ENCODE measurements around the gene FAM32A.
"Not testable (repeated sequence)": the region's sequence is repeated elsewhere in the genome, so short reads cannot be mapped to it uniquely, and the experiment has no call there.

Gene FAM32A

DNA sequence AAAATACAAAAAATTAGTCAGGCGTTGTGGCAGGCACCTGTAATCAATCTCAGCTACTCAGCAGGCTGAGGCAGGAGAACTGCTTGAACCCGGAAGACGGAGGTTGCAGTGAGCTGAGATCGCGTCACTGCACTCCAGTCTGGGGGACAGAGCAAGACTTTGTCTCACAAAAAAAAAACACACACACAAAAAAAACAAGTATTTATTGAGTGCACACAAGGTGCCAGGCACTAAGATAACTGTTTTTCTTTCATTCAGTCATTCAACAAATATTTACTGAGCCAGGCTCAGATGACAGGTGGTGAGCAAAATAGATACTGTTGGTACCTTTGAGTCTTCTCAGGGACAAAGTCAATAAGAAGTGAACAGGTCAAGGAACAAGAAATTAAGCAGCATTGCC, 18.2 kb upstream of the FAM32A start:
- TF ChIP-seq ZFX (IDR thresholded peaks at IDR 0.05; ENCODE audit: borderline replicate concordance) = no peak

DNA sequence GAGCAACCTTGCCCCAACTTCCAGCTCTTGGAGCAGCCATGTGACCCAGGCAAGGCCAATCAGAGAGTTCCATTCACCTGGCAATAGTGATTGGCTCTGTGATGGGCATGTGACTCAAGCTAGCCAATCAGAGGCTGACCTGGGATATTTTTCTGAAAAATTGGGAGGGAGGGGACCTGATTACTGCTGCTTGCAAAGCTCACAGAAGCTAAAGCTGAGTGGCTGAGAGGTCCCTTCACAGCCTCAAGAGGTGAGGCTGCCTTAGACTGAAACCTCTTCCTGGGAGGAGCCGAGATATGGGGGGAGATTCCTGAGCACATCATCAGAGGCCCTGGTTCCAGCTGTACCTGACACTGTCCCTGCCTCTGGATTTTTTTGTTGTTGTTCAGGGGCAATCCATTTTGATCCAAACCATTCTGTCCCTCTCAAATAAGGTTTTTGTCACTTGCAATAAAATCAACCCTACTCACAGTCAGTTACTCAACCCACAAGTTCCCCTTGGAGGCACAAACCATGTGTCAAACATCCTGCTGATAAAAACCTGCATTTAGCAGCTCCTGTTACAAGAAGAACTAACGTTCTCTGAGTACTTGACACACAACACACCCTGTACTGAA, 16.6 kb upstream of the FAM32A start:
- no peak for TF ChIP-seq ZFX (IDR thresholded peaks at IDR 0.05; ENCODE audit: borderline replicate concordance)
- TF ChIP-seq, protein P1, sequence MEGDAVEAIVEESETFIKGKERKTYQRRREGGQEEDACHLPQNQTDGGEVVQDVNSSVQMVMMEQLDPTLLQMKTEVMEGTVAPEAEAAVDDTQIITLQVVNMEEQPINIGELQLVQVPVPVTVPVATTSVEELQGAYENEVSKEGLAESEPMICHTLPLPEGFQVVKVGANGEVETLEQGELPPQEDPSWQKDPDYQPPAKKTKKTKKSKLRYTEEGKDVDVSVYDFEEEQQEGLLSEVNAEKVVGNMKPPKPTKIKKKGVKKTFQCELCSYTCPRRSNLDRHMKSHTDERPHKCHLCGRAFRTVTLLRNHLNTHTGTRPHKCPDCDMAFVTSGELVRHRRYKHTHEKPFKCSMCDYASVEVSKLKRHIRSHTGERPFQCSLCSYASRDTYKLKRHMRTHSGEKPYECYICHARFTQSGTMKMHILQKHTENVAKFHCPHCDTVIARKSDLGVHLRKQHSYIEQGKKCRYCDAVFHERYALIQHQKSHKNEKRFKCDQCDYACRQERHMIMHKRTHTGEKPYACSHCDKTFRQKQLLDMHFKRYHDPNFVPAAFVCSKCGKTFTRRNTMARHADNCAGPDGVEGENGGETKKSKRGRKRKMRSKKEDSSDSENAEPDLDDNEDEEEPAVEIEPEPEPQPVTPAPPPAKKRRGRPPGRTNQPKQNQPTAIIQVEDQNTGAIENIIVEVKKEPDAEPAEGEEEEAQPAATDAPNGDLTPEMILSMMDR (IDR thresholded peaks at IDR 0.05) = no peak
- no peak overlapping the region for H3K27ac ChIP-seq

More for the DNA sequence above, 18.2 kb upstream of the FAM32A start:
- H3K27ac ChIP-seq = no peak overlapping the region

DNA sequence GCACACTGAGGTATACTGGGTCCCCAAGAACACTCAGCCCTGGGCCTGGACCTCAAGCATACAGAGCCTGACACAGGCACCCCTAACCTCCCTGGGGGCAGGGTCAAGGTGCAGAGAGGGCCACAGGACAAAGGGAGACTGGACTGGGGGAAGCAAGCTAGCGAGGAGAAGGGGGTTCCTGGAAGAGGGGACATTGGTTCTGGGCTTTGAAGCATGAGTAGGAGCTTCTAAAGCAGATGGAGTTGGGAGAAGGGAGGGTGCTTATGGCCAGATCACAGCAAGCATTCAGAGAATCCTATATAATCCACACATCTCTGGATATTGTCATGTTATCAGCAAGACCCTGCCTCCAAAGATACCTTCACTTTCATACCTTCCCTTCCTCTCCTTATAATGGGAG, 15.1 kb upstream of the FAM32A start:
- H3K27ac ChIP-seq = no peak overlapping the region
- TF ChIP-seq, protein P1 (IDR thresholded peaks at IDR 0.05) = no peak
- TF ChIP-seq ZFX (IDR thresholded peaks at IDR 0.05; ENCODE audit: borderline replicate concordance) = no peak

DNA sequence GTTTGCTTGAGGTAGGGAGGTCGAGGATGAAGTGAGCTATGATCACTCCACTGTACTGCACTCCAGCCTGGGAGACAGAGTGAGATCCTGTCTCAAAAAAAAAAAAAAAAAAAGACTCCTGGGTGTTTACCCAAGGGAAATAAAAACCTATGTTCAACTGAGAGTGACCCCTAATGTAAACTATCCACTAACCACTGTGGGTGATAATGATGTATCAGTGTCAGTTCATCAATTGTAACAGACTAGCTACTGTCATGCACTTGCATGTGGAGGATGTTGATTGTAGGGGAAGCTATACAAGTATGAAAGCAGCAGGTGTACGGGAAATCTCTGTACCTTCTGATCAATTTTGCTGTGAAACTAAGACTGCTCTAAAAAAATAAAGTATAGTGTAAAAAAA, 9.3 kb upstream of the FAM32A start:
- TF ChIP-seq, protein P1 (IDR thresholded peaks at IDR 0.05) = no peak
- TF ChIP-seq ZFX (IDR thresholded peaks at IDR 0.05; ENCODE audit: borderline replicate concordance) = no peak
- no peak overlapping the region for H3K27ac ChIP-seq

DNA sequence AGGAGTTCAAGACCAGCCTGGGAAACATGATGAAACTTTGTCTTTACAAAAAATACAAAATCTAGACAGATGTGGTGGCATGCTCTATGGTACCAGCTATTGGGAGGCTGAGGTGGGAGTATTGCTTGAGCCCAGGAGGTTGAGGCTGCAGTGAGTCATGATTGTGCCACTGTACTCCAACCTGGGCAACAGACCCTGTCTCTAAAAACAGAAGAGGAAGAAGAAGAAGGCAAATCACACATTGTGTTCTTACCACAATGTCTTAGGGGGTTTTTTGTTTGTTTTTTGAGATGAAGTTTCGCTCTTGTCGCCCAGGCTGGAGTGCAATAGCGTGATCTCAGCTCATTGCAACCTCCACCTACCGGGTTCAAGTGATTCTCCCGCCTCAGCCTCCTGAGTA, 6.3 kb upstream of the FAM32A start:
- not testable (repeated sequence) for H3K27ac ChIP-seq

DNA sequence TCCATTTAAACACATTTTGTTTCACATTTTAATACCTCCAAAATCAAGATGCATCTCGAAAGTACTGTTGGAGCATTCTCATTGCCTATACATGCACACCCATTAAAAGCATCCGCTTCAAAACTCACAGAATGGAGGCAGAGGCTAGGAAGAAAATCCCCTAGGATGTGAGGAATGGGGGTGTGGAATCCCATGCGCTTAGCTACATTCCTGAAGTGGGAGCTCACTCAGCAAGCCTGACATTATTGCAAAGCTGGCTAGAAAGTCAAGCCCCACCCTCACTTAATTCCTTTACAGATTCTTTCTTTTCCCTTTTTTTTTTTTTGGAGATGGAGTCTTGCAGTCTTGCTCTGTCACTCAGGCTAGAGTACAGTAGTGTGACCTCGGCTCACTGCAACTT, 4.6 kb upstream of the FAM32A start:
- TF ChIP-seq ZFX (IDR thresholded peaks at IDR 0.05; ENCODE audit: borderline replicate concordance) = no peak
- TF ChIP-seq, protein P1 (IDR thresholded peaks at IDR 0.05) = no peak
- H3K27ac ChIP-seq = no peak overlapping the region

DNA sequence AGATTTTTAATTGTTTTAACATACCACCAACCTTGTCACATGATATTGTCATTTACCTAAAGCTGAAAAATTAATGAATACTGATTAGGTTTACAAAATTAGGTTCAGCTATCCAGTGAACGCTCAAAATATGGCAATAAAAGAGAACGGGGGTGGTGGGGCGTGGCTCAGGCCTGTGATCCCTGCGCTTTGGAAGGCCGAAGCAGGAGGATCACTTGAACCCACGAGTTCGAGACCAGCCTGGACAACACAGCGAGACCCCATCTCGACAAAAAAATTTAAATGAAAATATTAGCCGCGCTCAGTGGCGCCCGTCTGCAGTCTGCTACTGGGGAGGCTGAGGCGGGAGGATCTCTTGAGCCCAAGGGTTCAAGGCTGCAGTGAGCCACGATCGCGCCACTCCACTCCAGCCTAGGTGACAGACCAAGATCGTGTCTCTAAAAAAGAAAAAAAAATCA, 516 bp upstream of the FAM32A start:
- peak overlapping the region; percentile 47; the same call in 1 of the 2 replicates for H3K27ac ChIP-seq
- TF ChIP-seq, protein P1 (IDR thresholded peaks at IDR 0.05) = no peak
- no peak for TF ChIP-seq ZFX (IDR thresholded peaks at IDR 0.05; ENCODE audit: borderline replicate concordance)

DNA sequence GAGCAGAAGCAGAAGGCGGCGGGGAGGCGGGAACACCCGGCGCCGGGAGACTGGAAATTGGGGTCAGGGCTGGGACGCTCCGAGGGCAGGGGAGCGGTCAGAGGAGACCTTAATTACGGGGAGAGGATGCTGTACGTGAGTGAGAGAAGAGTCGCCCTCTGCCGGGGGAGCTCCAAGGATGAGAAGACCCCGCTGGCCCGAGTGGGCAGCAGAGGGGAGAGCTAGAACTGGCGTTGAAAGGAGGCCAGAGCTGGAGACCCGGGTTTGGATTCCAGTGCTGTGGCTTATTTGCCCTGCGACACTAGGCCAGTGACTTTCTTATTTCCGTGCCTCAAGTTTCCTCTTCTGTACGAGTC, 536 bp downstream of the FAM32A start:
- peak overlapping the region; percentile 47 for H3K27ac ChIP-seq
- TF ChIP-seq, protein P1 (IDR thresholded peaks at IDR 0.05) = peak; percentile 48
- no peak for TF ChIP-seq ZFX (IDR thresholded peaks at IDR 0.05; ENCODE audit: borderline replicate concordance)

Data from 22Rv1 (cell line).